Fibroblast of upper back skin (primary cell): ENCODE results near the gene PRSS22.

ENCODE experiments used
- DNase-seq: peaks from one replicate; pipeline ENCODE4 v3.0.0-alpha.2; 2013

The PRSS22 gene

DNA sequence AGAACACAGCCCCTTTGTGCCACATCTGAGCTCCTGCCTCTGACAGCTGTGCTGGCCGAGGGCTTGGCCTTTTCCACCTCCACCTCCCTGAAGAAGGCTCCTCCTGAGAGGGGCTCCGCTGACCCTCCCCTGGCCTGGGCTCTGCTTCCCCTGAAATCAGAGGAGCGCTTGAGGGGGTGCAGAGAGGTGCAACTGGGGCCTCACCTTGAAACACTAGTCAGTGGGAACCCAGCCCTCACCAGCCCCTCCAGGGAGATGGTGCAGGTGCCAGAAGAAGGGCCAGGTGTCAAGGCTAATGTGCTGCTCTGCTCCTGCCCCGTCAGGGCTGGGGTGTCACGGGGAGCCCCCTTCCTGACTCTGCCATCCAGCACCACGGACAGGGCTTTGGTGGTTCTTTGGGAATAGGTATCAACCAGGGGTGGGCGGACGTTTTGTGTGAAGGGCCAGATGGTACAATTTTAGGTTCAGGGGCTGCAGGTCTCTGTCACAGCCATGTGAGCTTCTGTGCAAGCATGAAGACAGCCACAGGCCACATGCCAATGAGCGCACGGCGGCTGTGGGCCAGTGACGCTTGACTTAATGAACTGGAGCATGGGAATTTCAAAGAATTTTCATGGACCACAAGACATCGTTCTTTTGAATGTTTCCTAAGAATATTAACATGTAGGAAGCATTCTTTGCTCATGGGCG, 30.0 kb downstream of the PRSS22 start:
- no peak for DNase-seq

DNA sequence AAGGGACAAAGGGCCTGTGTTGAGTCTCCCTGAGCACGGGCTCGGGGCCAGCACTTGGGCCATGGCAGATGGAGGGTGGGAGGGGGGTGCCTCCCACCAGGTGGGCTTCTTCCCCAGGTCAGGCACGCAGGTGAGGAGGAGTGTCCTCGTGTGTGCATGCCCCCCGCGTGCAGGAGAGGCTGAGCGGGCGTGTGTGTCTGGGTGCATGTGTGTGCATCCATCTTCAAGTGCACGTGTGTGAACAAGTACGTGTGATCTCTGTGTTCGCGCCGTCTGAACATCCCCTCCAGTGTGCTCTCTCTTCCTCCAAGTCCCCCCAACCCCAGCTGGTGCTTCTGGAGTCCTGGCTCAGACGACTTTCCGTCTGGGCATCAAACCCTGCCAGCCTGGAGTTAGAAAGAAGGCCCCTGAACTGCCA, 30.6 kb downstream of the PRSS22 start:
- DNase-seq: no peak

GRCh38 chr16:2826591-2827373, 31.2 kb downstream of the PRSS22 start:
- no peak for DNase-seq

DNA sequence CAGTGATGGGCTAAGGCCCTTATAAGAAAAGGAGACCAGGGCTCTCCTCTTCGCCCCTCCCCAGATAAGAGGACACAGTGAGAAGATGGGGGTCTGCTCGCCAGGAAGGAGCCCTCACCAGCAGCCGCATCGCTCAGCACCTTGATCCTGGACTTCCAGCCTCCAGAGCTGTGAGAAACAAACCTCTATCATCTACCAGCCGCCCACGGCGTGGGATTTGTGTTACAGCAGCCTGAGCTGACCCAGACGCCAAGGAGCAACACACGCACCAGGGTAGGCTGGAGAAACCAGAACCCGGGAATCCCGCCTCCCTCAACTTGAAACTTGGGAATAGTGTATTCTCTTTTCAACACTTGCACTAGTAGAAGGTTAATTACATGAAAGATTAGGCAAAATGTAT, 32.1 kb downstream of the PRSS22 start:
- no peak for DNase-seq

- DNase-seq: no peak
Measured at GRCh38 chr16:2825049-2825742, 32.8 kb downstream of the PRSS22 start.

GRCh38 chr16:2824626-2825025, 33.3 kb downstream of the PRSS22 start:
- no peak for DNase-seq

- DNase-seq: no peak
Measured at GRCh38 chr16:2822496-2822895, 35.5 kb downstream of the PRSS22 start.

DNA sequence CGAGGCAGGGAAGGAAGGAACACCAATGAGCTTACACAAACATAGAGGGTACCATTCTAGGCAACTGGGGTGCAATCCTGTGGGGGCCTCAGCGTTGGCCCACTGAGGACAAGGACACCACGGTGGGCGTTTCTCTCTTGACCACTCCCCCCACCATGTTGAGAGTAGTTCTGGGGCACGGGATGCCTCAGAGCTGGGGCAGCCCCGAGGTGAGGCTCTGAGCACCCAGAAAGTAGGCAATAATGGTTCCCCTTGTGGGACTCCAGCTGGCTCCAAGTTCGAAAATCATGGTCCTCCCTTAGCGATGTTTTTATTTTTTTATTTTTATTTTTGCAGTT, 35.8 kb downstream of the PRSS22 start:
- DNase-seq: no peak

- DNase-seq: no peak
Measured at GRCh38 chr16:2821487-2822157, 36.3 kb downstream of the PRSS22 start.

DNA sequence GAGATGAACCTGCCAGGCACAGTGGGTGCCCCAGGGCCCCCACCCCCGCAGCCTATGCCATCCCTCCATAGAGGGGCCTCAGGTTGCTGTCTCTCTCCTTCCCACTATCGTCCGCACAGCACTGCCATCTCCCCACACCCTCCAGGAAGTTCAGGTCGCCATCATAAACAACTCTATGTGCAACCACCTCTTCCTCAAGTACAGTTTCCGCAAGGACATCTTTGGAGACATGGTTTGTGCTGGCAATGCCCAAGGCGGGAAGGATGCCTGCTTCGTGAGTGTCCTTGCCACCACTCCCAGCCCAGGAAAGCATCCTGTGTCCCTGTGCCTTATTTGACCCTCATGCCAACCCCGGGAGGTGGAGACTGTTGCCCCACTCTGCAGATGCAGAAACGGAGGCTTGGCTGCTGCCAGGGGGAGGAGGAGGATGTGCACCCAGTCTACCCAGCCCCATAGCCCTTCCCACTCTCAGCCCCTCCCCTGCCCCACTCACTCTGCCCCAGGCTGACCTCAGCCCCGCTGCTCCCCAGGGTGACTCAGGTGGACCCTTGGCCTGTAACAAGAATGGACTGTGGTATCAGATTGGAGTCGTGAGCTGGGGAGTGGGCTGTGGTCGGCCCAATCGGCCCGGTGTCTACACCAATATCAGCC, 37.0 kb downstream of the PRSS22 start:
- no peak for DNase-seq

- DNase-seq: no peak
Measured at GRCh38 chr16:2819939-2820835, 37.8 kb downstream of the PRSS22 start.

DNA sequence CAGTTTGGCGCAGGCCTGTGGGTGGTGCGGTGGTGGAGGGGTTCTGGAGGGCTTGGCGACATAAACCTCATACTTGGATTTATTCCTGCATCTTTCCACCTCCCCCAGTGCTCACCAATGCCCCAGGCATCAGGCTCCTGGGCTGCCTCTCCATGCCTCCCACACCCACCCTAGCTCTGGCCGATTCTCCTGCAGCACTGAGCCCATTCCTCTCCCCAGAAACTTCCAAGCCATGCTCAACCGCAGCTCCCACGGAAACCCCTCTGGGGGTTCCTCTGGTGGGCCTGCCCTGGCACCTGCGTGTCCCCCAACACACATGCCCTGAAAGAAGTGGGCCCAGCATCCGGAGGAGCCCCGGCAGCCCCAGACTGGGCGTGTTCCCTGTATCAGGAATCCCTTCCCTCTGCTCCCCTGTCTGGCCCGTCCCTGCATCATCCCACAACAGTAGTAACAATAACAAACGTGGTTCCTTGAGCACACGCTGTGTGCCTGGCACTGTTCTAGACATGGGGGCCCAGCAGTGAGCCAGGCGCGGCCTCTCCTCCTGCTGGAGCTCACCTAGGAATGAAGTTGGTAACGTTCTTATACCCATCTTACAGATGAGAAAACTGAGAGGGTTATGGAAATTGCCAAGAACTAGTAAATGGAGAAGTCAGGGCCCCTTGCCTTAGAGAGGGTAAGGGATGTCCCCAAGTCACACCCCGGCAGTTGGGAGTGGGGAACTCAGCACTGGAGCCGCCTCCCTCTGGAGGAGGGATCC, 38.6 kb downstream of the PRSS22 start:
- no peak for DNase-seq

DNA sequence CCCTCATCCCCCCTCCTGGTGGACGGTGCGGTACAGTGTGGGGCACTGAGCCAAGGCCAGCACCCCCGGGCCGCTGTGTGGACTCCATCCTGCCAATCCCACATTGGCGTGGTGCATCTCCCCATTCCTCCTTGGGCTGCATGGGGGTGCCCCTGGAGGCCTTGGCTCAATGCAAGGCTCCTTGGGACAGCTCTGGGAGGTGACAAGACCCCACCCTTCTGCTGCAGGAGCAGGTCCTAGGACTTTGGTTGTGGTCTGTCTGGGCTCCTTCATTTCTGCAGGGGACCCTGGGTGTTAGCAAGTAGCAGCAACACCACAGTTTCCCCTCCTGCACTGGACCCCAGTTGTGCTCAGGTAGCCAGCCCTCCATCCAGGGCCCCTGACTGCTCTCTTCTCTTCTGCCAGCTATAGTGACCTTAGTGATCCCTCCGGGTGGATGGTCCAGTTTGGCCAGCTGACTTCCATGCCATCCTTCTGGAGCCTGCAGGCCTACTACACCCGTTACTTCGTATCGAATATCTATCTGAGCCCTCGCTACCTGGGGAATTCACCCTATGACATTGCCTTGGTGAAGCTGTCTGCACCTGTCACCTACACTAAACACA, 39.6 kb downstream of the PRSS22 start:
- DNase-seq: no peak

DNA sequence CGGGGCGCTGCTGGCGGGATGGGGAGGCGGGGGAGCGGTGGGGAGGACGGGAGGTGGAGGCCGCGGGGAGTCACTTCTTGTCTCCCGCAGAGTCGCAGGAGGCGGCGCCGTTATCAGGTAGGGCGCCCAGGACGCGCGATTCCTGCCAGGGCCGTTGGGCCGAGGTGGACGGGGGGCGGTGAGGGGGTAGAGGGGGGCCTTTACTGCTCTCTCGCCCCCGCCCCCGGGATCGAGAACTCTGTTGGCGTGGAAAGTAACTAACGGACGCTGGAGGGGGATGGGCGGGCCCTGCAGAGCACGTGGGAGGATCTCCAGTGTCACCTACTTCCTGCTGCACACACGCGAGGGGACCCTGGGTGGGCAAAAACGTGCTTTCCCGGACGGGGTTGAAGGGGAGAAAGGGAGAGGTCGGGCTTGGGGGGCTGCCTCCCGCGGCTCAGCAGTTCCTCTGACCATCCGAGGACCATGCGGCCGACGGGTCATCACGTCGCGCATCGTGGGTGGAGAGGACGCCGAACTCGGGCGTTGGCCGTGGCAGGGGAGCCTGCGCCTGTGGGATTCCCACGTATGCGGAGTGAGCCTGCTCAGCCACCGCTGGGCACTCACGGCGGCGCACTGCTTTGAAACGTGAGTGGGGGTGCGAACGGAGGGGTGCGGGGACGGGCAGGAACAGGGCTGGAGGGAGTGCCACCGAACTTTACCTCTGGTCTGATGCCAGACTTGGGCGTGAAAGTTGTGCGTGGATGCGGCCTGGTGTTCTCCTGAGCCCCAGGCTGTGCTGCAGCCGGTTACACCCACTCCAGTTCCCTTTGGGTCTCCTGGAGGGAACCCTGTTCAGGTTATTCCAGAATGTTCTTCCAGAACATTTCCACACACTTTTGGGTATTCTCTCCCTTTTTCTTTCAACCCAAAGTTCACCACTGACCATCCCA, 40.4 kb downstream of the PRSS22 start:
- DNase-seq: no peak

GRCh38 chr16:2816751-2817339, 41.1 kb downstream of the PRSS22 start, which contains the start of gene PRSS21:
TSS of gene PRSS21 (plus strand) at chr16:2817237. CDS start at chr16:2817269, 32 bp downstream.
- no peak for DNase-seq

- no peak for DNase-seq
Measured at GRCh38 chr16:2815299-2815771, 42.6 kb downstream of the PRSS22 start.

GRCh38 chr16:2814551-2815298, 43.2 kb downstream of the PRSS22 start:
- DNase-seq: no peak

- DNase-seq: no peak
Measured at GRCh38 chr16:2813771-2814221, 44.2 kb downstream of the PRSS22 start.
